HG02852 (cell line): ENCODE measurements around the gene EXOC6B.

Source experiments
- ATAC-seq: cut with Tn5 transposase; IDR thresholded peaks from one replicate; pipeline ENCODE4 v1.9.1; 2021; ENCODE audit warnings: mild to moderate bottlenecking, moderate library complexity; ENCODE audit not compliant: unreplicated experiment

EXOC6B gene

GRCh38 chr2:72235497-72236415 is 590.1 kb downstream of the EXOC6B start:
- no peak for ATAC-seq

GRCh38 chr2:72233211-72233610 is 592.6 kb downstream of the EXOC6B start:
- no peak for ATAC-seq

- ATAC-seq, result no peak
Observed at GRCh38 chr2:72222829-72223564, 602.8 kb downstream of the EXOC6B start.

- ATAC-seq, result no peak
Observed at GRCh38 chr2:72220170-72220569, 605.7 kb downstream of the EXOC6B start.

- ATAC-seq, result no peak
Observed at GRCh38 chr2:72214429-72215143, 611.2 kb downstream of the EXOC6B start.

- no peak for ATAC-seq
Observed at GRCh38 chr2:72212486-72212855, 613.4 kb downstream of the EXOC6B start.

- no peak for ATAC-seq
Observed at GRCh38 chr2:72211777-72212485, 613.9 kb downstream of the EXOC6B start.

GRCh38 chr2:72211350-72211749 is 614.5 kb downstream of the EXOC6B start:
- no peak for ATAC-seq

- no peak for ATAC-seq
Observed at GRCh38 chr2:72210470-72210869, 615.4 kb downstream of the EXOC6B start.

- ATAC-seq, result no peak
Observed at GRCh38 chr2:72208225-72208624, 617.6 kb downstream of the EXOC6B start.

GRCh38 chr2:72207334-72207733 is 618.5 kb downstream of the EXOC6B start:
- ATAC-seq, result no peak

- ATAC-seq, result no peak
Observed at GRCh38 chr2:72205504-72205881, 620.3 kb downstream of the EXOC6B start.

- ATAC-seq, result no peak
Observed at GRCh38 chr2:72204786-72205503, 620.9 kb downstream of the EXOC6B start.

GRCh38 chr2:72204156-72204785 is 621.6 kb downstream of the EXOC6B start:
- ATAC-seq, result no peak

- ATAC-seq, result no peak
Observed at GRCh38 chr2:72198532-72199241, 627.1 kb downstream of the EXOC6B start.

GRCh38 chr2:72193723-72194122 is 632.1 kb downstream of the EXOC6B start:
- ATAC-seq, result no peak

GRCh38 chr2:72191441-72191840 is 634.4 kb downstream of the EXOC6B start:
- ATAC-seq, result no peak

- no peak for ATAC-seq
Observed at GRCh38 chr2:72185206-72185605, 640.6 kb downstream of the EXOC6B start.

GRCh38 chr2:72183466-72183865 is 642.4 kb downstream of the EXOC6B start:
- ATAC-seq, result no peak
